ENCODE results near the gene NAA16.

NAA16 gene

DNA sequence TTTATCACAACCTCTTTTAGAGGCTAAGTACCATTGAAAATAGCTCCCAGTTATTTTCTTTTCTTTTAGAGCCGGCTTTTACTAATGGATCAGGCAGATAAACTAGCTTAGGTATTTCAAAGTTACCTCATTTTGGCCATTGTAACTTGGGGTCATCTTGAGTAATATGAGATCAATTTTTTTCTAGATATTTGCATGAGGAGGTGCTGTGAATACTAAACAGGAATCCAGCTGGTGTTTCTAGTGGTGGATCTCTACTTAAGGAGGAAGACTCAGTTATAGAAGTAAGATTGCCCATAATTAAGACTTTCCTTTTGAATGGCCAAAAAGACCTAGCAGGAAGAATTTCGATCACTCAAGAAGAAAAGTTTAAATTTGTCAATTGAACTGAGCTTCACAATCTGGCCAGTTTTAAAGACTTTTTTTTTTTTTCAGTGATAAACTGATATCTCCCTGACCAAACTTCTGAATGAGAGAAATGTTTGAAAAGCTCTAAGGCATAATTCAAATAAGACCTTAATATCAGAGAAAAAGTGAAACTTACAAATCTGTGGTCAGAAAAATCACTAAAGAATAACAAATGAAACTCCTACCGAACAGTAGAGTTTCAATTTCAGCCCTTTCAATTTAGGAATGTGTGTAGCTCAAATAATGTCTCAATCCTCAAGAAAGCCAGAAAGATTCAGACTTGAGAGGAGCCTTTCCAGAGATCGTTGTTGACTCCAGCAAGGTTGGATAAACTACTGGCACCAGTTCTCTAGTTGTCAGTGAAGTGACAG is 11.6 kb upstream of the NAA16 start:
- H3K27ac ChIP-seq, result no peak overlapping the region
- no peak for DNase-seq (ENCODE audit: low read depth, low spot score)

DNA sequence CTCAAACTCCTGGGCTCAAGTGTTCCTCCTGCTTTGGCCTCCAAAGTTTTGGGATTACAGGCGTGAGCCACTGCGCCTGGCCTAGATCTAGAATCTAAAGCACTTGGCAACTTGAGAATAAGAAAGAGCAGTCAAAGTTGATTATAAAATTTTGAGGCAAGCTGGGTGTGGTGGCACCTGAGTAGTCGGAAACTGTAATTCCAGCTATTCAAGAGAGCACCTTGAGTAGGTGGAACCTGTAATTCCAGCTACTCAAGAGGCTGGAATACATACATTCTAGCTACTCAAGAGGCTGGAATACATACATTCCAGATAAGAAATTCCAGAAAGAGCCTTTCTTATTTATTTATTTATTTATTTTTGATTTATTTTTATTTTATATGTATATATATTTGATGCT is 8.3 kb upstream of the NAA16 start:
- no peak for DNase-seq (ENCODE audit: low read depth, low spot score)
- H3K27ac ChIP-seq, result no peak overlapping the region

DNA sequence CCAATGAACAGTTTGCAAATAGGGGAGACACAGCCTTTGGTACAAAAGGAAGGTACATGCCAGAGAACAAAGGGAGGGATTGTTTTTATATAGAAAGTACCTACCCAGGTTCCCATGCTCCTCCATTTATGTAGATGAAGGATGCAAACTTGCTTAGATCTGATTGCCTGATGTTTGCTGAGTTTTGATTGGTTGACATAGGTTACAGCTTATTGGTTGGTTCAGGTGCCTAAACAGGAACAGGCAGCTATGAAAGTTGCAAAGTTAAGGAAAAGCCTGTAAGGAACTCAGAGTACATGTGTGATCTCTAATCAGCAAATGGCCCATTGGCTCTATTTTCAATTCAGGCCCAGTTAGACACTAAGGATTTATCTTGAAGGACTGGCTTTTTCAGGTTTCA is 6.5 kb upstream of the NAA16 start:
- DNase-seq (ENCODE audit: low read depth, low spot score), result no peak
- no peak overlapping the region for H3K27ac ChIP-seq

DNA sequence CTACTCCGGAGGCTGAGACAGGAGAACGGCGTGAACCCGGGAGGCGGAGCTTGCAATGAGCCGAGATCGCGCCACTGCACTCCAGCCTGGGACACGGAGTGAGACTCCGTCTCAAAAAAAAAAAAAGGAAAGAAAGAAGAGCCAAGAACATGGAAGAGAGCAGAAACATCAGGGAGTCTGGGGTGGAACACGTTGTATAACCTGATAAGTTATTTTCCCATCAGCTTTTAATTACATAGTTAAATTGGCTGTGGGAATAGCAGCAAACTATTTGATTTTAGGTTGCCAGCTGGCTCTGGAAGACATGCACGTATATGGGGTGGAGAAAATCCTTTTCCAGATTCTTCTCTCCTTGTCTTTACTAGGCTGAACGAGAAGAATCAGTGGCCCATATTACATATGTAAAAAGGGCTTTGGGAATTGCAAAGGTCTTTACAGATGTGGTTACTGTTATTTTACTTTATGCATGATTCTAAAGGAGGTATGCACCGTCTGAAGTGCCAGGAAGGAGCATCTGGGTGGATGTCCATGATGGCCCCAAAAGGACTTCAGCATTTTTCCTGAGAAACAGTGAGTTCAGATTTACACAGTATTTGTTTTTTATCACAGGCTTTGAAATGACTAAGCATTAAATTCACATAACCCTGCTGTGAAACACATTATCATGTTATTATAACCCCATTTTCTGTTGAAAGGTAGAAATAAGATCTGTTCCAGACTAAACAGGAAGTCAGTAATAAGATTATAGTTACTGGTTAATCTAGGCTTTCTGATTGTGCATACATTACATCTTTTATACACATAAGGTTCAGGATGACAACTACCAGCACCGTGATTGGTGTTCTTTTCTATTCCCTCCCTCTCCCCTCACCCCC is 4.6 kb upstream of the NAA16 start:
- no peak for DNase-seq (ENCODE audit: low read depth, low spot score)
- no peak overlapping the region for H3K27ac ChIP-seq

DNA sequence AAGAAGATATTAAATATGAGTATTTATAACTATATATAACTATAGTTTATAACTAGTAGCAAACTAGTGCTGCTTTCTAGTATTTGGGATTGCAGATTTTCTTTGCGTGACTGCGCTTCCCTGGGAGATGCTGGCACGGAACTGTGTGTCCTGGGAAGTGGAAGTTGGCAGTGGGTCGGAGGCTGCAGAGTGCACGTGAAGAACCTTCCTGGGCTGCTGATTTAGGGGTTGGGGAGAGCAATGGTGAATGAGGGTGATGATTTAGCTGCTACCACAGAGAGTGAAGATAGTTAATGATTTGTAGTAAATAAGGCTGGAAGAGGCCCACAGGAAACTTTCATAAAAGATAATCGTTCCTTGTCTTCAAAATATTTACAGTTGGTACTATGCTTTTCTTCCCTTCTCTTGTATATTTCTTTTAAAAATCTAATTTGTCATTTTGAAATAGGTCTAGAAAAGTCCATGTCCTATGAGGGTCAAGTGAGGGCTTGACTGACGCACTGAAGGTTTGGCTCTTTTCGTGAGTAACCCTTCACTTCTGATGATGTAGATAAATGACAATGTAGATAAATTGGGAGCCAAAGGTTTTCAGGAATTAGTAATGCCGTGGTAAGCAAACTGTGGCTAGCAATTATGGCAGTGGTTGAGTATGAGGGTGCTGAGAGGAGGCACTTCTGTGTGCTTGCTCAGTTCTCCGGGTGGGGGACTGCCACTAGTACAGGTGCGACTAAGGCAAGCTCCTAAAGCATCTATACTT is 3.0 kb upstream of the NAA16 start:
- H3K27ac ChIP-seq, result no peak overlapping the region

DNA sequence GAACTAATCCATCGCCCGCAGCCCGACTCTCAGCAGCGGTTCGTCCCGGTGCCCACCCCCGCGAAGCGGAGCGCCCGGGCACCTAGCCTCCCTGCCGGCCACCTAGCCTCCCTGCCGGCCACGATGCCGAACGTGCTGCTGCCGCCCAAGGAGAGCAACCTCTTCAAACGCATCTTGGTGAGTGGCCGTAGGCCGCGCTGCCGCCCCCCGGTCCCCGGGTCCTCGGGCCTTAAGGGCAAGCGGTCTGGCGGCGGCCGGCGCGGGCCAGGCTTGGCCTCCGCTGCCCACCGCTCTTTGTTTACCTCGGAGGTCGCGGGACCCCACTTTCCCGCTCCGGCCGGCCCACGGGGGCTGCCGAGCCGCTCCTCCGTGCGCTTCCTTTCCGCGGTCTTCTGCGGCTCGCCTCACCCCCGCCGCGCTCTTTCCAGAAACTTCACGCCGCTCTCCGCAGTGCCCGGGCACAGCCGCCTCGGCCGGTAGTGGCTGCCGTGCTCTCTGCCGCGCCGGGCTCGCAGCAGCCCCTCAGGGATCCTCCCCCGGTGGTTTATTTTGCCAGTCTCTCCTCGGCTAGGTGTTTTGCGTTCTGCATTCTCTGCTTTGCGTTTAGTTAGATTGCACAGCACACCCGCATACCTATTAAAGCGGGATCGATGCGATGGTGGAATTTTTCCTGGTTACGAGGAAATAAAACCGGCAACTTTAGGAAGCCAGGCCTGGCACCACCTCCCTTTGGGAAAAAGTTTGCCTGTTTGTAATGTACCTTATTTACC is 524 bp downstream of the NAA16 start:
- DNase-seq (ENCODE audit: low read depth, low spot score), result no peak
- H3K27ac ChIP-seq, result peak overlapping the region; percentile 75

More for the DNA sequence above, 3.0 kb upstream of the NAA16 start:
- DNase-seq (ENCODE audit: low read depth, low spot score), result no peak

DNA sequence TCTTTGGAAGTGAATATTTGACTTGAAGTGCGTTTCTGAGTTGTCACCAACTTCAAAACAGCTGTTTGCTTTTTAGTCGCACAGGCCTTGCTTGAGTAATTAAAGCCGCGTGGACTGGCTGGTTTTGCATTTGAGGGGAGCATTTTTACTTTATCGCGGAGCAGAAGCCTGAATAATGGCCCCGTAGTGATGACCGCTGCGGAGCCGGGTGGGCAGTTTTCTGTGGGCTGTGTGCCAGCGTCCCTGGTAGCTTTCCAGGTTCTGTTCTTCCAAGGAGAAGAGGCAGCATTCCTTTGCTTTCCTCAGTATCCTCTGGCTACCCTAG is 1.1 kb downstream of the NAA16 start:
- DNase-seq (ENCODE audit: low read depth, low spot score), result no peak
- H3K27ac ChIP-seq, result peak overlapping the region; percentile 75

DNA sequence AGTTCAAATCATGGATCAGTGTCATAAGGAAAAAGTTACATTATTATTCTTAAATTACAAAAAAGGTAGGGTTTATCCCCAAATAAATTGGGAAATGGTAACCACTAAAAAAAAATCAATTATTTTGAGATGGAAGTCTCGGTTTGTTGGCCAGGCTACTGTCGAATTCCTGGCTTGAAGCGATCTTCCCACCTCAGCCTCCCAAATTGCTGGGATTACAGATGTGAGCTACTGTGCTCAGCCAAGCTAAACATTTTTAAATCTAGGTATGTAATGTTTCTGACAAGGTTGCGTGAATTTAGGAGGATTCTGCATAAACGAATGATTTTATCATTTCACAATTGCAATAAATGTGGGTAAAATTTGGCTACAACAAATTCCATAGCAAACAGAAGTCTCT is 2.0 kb downstream of the NAA16 start:
- DNase-seq (ENCODE audit: low read depth, low spot score), result no peak
- no peak overlapping the region for H3K27ac ChIP-seq

DNA sequence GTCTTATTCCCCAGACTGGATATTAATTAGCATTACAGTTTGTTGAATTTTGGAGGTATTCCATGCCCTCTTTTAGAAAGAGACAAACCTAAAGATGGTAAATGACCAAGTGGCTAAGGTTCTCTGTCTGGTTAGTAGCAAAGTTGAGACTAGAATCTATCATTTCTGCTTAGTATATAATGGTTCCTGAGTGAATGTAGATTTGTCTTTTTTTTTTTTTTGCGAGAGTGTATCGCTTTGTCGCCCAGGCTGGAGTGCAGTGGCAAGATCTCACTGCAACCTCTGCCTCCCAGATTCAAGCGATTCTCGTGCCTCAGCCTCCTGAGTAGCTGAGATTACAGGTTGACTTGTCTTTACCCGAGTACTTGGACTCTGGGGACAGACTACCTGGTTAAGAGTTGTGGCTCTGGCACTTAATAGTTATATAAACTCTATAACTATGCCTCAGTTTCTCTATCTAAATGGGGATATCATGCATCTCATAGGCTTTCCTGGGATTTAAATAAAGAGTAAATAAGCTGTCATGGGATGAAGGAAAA is 2.7 kb downstream of the NAA16 start:
- DNase-seq (ENCODE audit: low read depth, low spot score), result no peak
- H3K27ac ChIP-seq, result no peak overlapping the region

DNA sequence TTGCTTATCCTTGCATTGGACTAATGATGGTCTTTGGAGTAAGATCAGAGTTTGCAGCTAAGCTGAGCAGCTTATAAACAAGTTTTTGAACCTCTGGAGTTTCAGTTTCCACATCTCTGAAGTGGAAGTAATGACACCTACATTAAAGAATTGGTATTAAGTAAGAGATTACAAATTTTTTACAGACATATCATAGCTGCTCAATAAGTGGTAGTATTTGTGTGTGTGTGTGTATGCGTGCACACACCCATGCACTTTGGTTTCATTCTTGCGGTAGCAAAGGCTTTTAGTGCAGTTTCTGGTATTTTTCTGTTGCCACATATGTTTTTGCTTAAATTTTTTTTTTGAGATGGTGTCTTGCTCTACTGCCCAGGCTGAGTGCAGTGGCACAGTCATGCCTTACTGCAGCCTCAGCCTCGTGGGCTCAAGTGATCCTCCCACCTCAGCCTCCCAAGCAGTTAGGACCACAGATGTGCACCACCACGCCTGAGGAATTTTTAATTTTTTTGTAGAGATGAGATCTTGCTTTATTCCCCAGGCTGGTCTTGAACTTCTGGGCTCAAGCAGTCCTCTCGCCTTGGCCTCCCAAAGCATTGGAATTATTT is 4.5 kb downstream of the NAA16 start:
- no peak for DNase-seq (ENCODE audit: low read depth, low spot score)
- H3K27ac ChIP-seq, result peak overlapping the region; percentile 20

DNA sequence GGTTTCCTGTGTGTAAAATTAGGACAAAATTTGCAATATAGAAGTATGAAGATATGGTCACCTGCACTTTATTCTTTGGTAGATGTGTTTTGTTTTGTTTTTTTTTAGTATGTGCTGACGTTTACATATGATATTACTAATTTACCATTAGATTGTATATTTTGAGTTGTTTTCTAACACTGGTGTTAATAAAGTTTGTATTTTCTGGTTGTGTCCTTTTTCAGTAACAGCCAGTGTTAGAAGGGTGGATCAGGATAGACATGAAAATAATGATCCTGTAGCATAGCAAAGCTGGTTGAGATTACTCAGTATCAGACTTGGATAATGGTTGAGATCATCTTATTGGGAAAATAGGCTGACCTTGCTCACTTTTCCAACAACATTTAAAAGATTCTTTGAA is 6.2 kb downstream of the NAA16 start:
- DNase-seq (ENCODE audit: low read depth, low spot score), result no peak
- H3K27ac ChIP-seq, result no peak overlapping the region

DNA sequence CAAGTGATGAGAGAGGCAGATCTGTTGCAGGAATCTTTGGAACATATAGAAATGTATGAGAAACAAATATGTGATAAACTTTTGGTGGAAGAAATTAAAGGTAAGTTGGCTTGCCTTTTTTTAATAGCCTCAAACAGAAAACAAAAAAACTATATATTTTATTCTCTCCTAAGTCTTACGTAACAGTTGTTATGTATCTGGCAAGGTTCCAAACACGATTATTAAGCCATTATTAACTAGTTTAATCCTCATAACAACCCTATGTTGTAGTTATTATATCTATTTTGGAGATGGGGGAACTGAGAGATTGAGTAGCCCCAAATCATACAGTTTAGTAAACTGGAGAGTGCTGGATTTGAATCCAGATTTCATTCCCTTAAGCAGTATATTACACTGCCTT is 14.7 kb downstream of the NAA16 start:
- no peak overlapping the region for H3K27ac ChIP-seq
- no peak for DNase-seq (ENCODE audit: low read depth, low spot score)

DNA sequence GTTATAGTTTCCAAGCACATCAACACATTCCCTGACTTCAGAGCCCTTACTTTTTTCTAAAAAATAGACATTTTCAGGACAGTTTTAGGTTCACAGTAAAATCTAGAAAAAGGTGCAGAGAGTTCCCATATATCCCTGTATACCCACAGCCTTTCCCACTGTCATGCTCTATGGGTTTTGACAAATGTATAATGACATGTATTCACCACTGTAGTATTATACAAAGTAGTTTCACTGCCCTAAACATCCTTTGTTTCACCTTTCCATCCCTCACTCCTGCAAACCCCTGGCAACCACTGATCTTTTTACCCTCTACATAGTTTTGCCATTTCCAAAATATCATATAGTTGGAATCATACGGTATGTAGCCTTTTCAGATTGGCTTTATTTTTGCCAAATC is 15.6 kb downstream of the NAA16 start:
- no peak for DNase-seq (ENCODE audit: low read depth, low spot score)
- H3K27ac ChIP-seq, result no peak overlapping the region

DNA sequence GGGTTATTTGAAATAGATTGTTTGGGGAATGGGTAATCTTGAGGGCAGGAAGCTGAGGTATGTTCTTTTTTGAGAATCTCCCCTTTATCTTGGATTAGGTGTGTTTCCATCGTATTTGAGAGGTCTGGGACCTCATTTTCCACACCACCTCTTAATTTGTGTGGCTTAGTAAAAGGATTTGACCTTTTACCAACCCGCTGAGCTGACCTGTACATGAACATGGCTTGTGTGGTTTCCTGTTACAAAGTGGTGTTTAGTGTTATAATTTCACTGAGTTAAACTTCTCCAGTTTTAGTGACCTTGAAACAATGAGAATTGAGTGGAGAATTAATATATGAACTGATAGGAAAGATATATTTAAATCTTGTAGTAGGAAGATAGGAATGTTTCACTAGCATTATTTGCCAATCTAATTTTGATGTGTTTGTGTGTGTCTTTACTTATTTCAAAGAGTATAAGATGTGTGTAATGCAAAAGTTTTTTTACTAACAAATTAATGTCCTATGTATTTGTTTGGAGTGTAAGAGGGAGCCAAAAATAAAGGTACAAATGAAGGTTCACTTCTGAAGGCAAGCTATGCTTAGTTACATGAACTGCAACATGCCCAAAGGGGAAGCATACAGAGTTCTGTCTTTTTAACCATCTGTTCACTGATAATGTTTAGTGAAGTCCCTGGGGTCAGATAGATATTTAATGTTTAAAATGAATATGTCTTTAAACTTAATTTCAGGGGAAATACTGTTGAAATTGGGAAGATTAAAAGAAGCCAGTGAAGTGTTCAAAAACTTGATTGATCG is 17.1 kb downstream of the NAA16 start:
- DNase-seq (ENCODE audit: low read depth, low spot score), result no peak
- H3K27ac ChIP-seq, result no peak overlapping the region

DNA sequence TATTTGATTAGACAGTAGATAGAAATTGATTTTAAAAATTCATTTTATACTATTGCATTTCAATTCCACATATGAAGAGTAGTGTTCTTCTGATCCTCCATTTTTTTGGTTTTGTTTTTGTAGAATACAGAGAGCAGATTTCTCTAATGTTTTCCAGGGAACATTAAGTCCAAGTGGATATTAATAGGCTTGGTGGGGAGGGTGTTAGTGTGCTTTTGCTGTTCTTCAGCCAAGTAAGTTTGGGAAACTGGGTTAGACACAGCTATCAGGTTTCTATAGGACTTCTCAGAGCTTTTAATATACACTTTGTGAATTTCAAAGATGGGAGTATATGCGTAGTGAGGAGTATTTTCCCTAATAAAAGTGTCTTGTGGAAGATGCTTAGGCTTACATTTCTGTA is 21.8 kb downstream of the NAA16 start:
- H3K27ac ChIP-seq, result no peak overlapping the region
- no peak for DNase-seq (ENCODE audit: low read depth, low spot score)

DNA sequence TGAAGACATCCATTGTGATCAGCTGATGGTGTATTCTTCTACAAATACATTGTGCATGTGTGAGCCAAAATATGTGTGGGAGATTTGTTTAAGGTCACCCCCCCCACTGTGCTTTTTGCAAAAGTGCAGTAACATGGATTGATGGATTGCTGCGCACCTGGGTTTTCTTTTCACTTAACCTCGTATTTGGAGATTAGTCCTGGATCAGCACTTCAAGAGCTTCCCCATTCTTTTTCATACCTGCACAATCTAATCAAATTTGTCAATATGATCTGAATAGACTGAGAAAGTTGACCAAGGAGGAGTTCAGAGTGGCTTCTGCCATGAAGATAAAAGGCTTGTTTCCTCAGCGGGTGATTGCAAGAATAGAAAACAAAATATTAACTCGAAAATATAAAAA is 23.7 kb downstream of the NAA16 start:
- no peak for DNase-seq (ENCODE audit: low read depth, low spot score)
- H3K27ac ChIP-seq, result no peak overlapping the region

DNA sequence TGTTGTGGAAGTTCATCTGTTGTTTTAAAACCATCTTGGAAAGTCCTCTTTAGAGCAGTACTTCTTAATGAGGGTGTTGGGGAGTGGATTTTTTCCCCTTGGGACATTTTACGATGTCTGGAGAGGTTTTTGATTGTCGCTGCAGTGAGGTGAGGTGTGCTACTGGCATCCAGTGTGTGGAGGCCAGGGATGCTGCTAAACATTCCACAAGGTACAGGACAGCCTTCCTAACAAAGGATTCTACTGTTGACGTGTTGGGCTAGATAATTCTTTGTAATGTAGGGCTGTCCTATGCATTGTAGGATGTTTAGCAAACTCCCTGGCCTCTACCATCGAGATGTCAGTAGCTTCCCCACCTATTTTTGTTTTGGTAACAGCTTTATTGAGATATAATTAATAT is 33.3 kb downstream of the NAA16 start:
- DNase-seq (ENCODE audit: low read depth, low spot score), result no peak
- no peak overlapping the region for H3K27ac ChIP-seq

DNA sequence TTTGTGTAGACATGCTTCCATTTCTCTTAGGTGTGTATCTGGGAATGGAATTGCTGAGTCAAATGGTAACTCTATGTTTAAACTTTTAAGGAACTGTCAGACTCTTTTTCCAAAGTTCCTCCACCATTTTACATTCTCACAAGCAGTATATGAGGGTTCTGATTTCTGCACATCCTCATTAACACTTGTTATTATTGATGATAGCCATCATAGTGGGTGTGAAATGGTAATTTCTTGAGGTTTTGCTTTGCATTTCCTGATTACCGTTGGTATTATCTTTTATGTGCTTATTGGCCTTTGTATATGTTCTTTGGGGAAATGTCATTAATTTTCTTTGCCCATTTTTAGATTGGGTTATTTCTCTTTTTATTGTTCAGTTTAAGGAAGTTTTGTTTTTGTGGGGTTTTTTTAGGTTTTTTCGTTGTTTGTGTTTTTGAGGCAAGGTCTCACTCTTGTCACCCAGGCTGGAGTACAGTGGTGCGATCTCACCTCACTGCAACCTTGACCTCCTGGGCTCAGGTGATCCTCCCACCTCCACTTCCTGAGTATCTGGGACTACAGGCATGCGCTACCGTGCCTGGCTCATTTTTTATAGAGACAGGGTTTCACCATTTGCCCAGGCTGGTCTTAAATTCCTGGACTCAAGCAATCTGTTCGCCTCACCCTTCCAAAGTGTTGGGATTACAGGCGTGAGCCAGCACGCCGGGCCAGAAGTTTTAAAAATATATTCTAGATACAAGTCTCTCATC is 34.3 kb downstream of the NAA16 start:
- DNase-seq (ENCODE audit: low read depth, low spot score), result no peak

More for the DNA sequence above, 34.3 kb downstream of the NAA16 start:
- no peak overlapping the region for H3K27ac ChIP-seq

Data from epithelial cell of prostate (primary cell).